HCT116 (cell line): ENCODE measurements around the gene NEUROD2. TPM values are rescaled to one million over a fixed set of nuclear protein-coding genes. Genes with fewer than 3 reads are reported as not detected.
A peak's percentile ranks its signal among the peaks of the same experiment; 100 is the strongest.

ENCODE experiments used
- ATAC-seq: fragments of 200-7000 bp; cut with Tn5 transposase; 2 replicates; pipeline ENCODE4 v1.9.1; 2020; ENCODE audit warnings: mild to moderate bottlenecking, moderate library complexity
- BruUV-seq: library from RNA; stranded (reverse); fragments of 400-500 nt; replicated peaks from 2 replicates; lab custom pipeline; 2021; lab: Mats Ljungman, UMichigan
- CTCF ChIA-PET: fragments of 300-600 bp; sonication (Branson Sonifier 250); formaldehyde crosslinking; loops from one replicate; lab custom pipeline; 2021; ENCODE audit warnings: antibody characterized with exemption; lab: Charles Lee
- POLR2A ChIA-PET: fragments of 300-600, 350-600 bp; sonication (Branson Sonifier 250); formaldehyde crosslinking; loops from one replicate; lab custom pipeline; 2021; ENCODE audit warnings: antibody characterized with exemption; lab: Charles Lee
- RAD21 ChIA-PET, 2 experiments: fragments of 300-600 bp; sonication (Branson Sonifier 250); formaldehyde crosslinking; loops; one replicate each; lab custom pipeline; 2023; ENCODE audit warnings: low total read pairs in 2 of 2; ENCODE audit not compliant: uncharacterized antibody in 2 of 2, unreplicated experiment in 2 of 2, low non-redundant PET in 1 of 2; lab: Charles Lee
- DNase-seq: peaks from one replicate; pipeline ENCODE4 v3.0.0-alpha.2; 2010; ENCODE audit warnings: low read depth, low spot score
- H2AFZ ChIP-seq: fragments of 200-600 bp; shearing (Covaris generic), sonication (generic); 2 replicates; pipeline ENCODE4 v1.6.1; 2017; ENCODE audit warnings: low read depth, mixed run types, mixed read lengths, antibody characterized with exemption, low read length; ENCODE audit not compliant: poor library complexity, severe bottlenecking
- H3K27ac ChIP-seq: 2 replicates; pipeline ENCODE4 v1.5.1; 2012; ENCODE audit warnings: low read depth, low read length
- H3K27me3 ChIP-seq: fragments of 200-600 bp; sonication (generic); 2 replicates; pipeline ENCODE4 v1.6.1; 2016; ENCODE audit warnings: mixed run types, low read length, mixed read lengths; ENCODE audit not compliant: insufficient read depth
- H3K36me3 ChIP-seq, 2 experiments: fragments of 200-500 bp in 1 of 2; fragments of 200-600 bp in 1 of 2; sonication (Bioruptor generic) in 1 of 2; sonication (generic) in 1 of 2; 2 replicates each; pipeline versions ENCODE4 v1.5.1 to v1.6.1; 2014 to 2016; ENCODE audit warnings: low read length in 2 of 2, inconsistent platforms in 1 of 2, mixed read lengths in 1 of 2, mixed run types in 1 of 2; ENCODE audit not compliant: insufficient read depth in 2 of 2, control insufficient read depth in 1 of 2
- H3K4me1 ChIP-seq, 2 experiments: fragments of 200-600 bp in 1 of 2; sonication (generic) in 1 of 2; 2 replicates each; pipeline versions ENCODE4 v1.5.1 to v1.6.1; 2012 to 2017; ENCODE audit warnings: low read length in 2 of 2, inconsistent platforms in 1 of 2, mild to moderate bottlenecking in 1 of 2, mixed read lengths in 1 of 2, mixed run types in 1 of 2, moderate library complexity in 1 of 2; ENCODE audit not compliant: insufficient read depth in 2 of 2, control insufficient read depth in 1 of 2
- H3K4me2 ChIP-seq: fragments of 200-600 bp; sonication (generic); 2 replicates; pipeline ENCODE4 v1.6.1; 2017; ENCODE audit warnings: mixed run types, low read length, mixed read lengths
- H3K4me3 ChIP-seq, 2 experiments: fragments of 200-600 bp in 1 of 2; sonication (generic) in 1 of 2; replicated peaks in 1 of 2; 2 replicates each; pipeline ENCODE4 v1.5.1; 2011 to 2016; ENCODE audit warnings: low read length in 2 of 2, control low read depth in 1 of 2, low read depth in 1 of 2, mild to moderate bottlenecking in 1 of 2, mixed read lengths in 1 of 2, mixed run types in 1 of 2
- H3K79me2 ChIP-seq: fragments of 200-600 bp; sonication (generic); 2 replicates; pipeline ENCODE4 v1.6.1; 2017; ENCODE audit warnings: mild to moderate bottlenecking, mixed run types, low read length, moderate library complexity, mixed read lengths; ENCODE audit not compliant: insufficient read depth
- H3K9ac ChIP-seq: fragments of 200-600 bp; sonication (generic); 2 replicates; pipeline ENCODE4 v1.6.1; 2016; ENCODE audit warnings: low read length, mixed read lengths
- H3K9me2 ChIP-seq: fragments of 200-600 bp; sonication (generic), shearing (Covaris generic); 2 replicates; pipeline ENCODE4 v1.6.1; 2017; ENCODE audit warnings: mixed run types, mild to moderate bottlenecking, moderate library complexity; ENCODE audit not compliant: insufficient read depth
- H3K9me3 ChIP-seq, 2 experiments: fragments of 200-500 bp in 1 of 2; fragments of 200-600 bp in 1 of 2; sonication (Bioruptor generic) in 1 of 2; sonication (generic) in 1 of 2; 2 replicates each; pipeline ENCODE4 v1.6.1; 2014 to 2017; ENCODE audit warnings: low read length in 2 of 2, mixed read lengths in 2 of 2, inconsistent platforms in 1 of 2, low read depth in 1 of 2, mild to moderate bottlenecking in 1 of 2, mixed run types in 1 of 2, moderate library complexity in 1 of 2; ENCODE audit not compliant: control insufficient read depth in 1 of 2, insufficient read depth in 1 of 2
- H4K20me1 ChIP-seq: fragments of 200-600 bp; sonication (generic), shearing (Covaris generic); 2 replicates; pipeline ENCODE4 v1.6.1; 2017; ENCODE audit warnings: mixed run types, mild to moderate bottlenecking, moderate library complexity; ENCODE audit not compliant: insufficient read depth
- CBX3 ChIP-seq: IDR thresholded peaks from 2 replicates; pipeline ENCODE4 v1.6.1; 2012; ENCODE audit warnings: low read depth
- EZH2phosphoT487 ChIP-seq: fragments of 200-600 bp; IDR thresholded peaks from 2 replicates; pipeline ENCODE4 v1.6.1; 2018; ENCODE audit warnings: antibody characterized with exemption, borderline replicate concordance
- FOSL1 ChIP-seq: IDR thresholded peaks from 2 replicates; pipeline ENCODE4 v1.6.1; 2012; ENCODE audit warnings: low read depth
- JUND ChIP-seq: IDR thresholded peaks from 2 replicates; pipeline ENCODE4 v1.6.1; 2012
- MAX ChIP-seq: IDR thresholded peaks from 2 replicates; pipeline ENCODE4 v1.6.1; 2012
- POLR2AphosphoS5 ChIP-seq: IDR thresholded peaks from 2 replicates; pipeline ENCODE4 v1.6.1; 2011; ENCODE audit warnings: mild to moderate bottlenecking, low read depth, low read length, moderate library complexity
- RAD21 ChIP-seq: IDR thresholded peaks from 2 replicates; pipeline ENCODE4 v1.6.1; 2012; ENCODE audit warnings: low read depth, mild to moderate bottlenecking
- SP1 ChIP-seq: IDR thresholded peaks from 2 replicates; pipeline ENCODE4 v1.6.1; 2012; ENCODE audit warnings: low read depth
- intact Hi-C: fragments of 100-400 bp; cut with micrococcal nuclease; formaldehyde crosslinking; loops from 2 replicates; pipeline ENCODE4 v1.10.0; 2022
- total RNA-seq: library from RNA; stranded (reverse); gene quantifications from one replicate; pipeline ENCODE4 v1.2.1, GENCODE V29; 2021; ENCODE audit not compliant: unreplicated experiment
- TF ChIP-seq, protein P1 (sequence below): IDR thresholded peaks from 2 replicates; pipeline ENCODE4 v1.6.1; 2012

Gene NEUROD2
- total RNA-seq, 1 experiment from 2014 or later = not detected

DNA sequence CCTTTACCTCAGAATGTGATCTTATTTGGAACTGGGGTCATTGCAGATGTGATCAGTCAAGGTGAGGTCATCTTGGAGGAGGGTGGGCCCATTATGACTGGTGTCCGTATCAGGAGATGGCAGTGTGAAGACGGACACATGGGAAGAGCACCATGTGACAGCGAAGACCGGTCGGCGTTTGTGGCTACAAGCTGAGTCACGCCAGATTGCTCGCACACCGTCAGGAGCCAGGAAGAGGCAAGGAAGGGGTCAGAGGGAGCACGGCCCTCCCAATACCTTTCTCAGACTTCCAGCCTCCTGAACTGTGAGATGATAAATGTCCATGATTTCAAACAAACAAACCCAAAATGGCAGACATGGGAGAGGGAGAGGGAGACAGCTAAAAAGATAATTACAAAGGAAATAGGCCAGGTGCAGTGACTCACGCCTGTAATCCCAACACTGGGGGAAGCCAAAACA lies 42.4 kb upstream of the NEUROD2 start:
- Histone ChIP-seq H2AFZ (no peak overlapping the region), H3K36me3 (no peaks in the 10 kb centered on the region; a peak in 1 of 4 replicates), H3K4me2 (peak overlapping the region; percentile 61), H3K9me3 (no peaks in the 10 kb centered on the region), H3K9ac (peak overlapping the region; percentile 40), H4K20me1 (no peaks in the 10 kb centered on the region), H3K27me3 (no peaks in the 10 kb centered on the region), H3K9me2 (no peaks in the 10 kb centered on the region), H3K79me2 (peaks cover 19% of the 10 kb centered on the region; the same call in 1 of the 2 replicates), H3K27ac (peak overlapping the region; percentile 71), H3K4me3 (0 out of 4 replicates have a peak overlapping the region, but pooled peaks of 1 of the 2 experiments have one; percentile 20), H3K4me1 (peaks cover 13 to 58% of the 10 kb centered on the region in 2 experiments)
- ChIA-PET CTCF (interaction anchor here (1.5 to 2.9 kb wide), 6 partner anchors 15 to 29 kb away, joined by 4 to 14 read pairs (median 7); no protein-coding TSS in a partner anchor), POLR2A (interaction anchor here (0.7 to 1.1 kb wide), 2 partner anchors 18 to 19 kb away, joined by 3 read pairs; no protein-coding TSS in a partner anchor), RAD21 (no interaction called here)
- TF ChIP-seq SP1 (peak; percentile 60; the same call in 1 of the 2 replicates), FOSL1 (peak; percentile 71), POLR2AphosphoS5 (no peak), RAD21 (no peak), CBX3 (peak; percentile 90; the same call in 1 of the 2 replicates), MAX (peak; percentile 98), JUND (peak; percentile 72)
- TF ChIP-seq, protein P1, sequence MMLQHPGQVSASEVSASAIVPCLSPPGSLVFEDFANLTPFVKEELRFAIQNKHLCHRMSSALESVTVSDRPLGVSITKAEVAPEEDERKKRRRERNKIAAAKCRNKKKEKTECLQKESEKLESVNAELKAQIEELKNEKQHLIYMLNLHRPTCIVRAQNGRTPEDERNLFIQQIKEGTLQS = no peak
- intact Hi-C loops = no loop called here
- ATAC-seq (peak; percentile 89), DNase-seq (peak; percentile 82)
- BruUV-seq = no TSS peak

DNA sequence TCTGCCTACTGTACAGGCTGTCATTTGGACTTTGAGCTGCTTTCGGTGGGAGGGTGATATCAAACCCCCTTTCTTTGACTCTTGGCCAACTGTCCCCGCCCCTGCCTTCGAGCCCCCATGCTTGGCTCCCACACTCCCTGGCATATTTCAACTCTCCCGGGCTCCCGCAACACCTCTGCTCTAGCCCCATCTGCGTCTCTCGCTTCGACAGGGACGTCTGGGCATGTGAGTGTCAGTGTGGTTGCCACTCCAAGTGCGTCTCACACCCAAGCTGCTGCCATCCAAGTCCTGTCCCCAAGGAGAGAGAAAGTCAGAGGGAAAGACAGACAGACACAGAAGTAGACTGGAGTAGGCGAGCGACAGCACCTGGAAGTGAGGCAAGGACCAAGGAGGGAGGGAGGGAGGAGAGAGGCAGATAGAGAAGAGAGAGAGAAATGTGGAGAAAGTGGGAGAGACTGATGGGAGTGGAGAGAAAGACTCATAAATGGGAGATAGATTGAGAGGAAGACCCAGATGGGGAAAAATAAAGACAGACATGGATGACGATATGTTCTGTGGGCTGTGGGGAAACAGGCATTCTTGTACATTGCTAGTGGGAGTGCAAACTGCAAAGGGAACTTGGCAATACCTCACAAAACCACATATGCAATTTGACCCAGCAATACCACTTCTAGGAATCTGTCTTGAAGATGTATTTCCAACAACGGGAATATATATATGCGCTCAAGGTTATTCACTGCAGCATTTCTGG lies 41.1 kb upstream of the NEUROD2 start:
- ATAC-seq (no peak), DNase-seq (no peak)
- H3K4me1 ChIP-seq = peaks cover 21 to 66% of the 10 kb centered on the region in 2 experiments
- no peaks in the 10 kb centered on the region for H4K20me1 ChIP-seq
- no peaks in the 10 kb centered on the region for H3K9me3 ChIP-seq
- intact Hi-C loops = no loop called here
- peaks cover 30% of the 10 kb centered on the region; the same call in 1 of the 2 replicates for H3K79me2 ChIP-seq
- BruUV-seq = no TSS peak
- no peaks in the 10 kb centered on the region for H3K9me2 ChIP-seq
- no peak overlapping the region for H3K9ac ChIP-seq
- ChIA-PET POLR2A (no interaction called here), RAD21 (no interaction called here), CTCF (interaction anchor here (2.9 kb wide), 1 partner anchor 25 kb away, joined by 7 read pairs; no protein-coding TSS in a partner anchor)
- H2AFZ ChIP-seq = no peak overlapping the region
- H3K4me3 ChIP-seq = no peak overlapping the region
- TF ChIP-seq EZH2phosphoT487 = no peak
- no peak overlapping the region for H3K27ac ChIP-seq
- no peaks in the 10 kb centered on the region for H3K36me3 ChIP-seq
- H3K4me2 ChIP-seq = no peak overlapping the region
- H3K27me3 ChIP-seq = no peaks in the 10 kb centered on the region
